HL-60 (cell line): ENCODE results near the gene P2RX3.

Source experiments
- DNase-seq, 2 experiments: peaks; one replicate each; pipeline ENCODE4 v3.0.0-alpha.2; 2010 to 2020; ENCODE audit warnings: low read depth in 1 of 2, low spot score in 1 of 2
- H3K27ac ChIP-seq: fragments of 250-450 bp; sonication (Bioruptor Pico); replicated peaks from 2 replicates; pipeline ENCODE4 v1.5.1; 2020; ENCODE audit warnings: mild to moderate bottlenecking, moderate library complexity
- H3K27me3 ChIP-seq: fragments of 250-450 bp; sonication (Bioruptor Pico); 2 replicates; pipeline ENCODE4 v1.5.1; 2021; ENCODE audit warnings: mild to moderate bottlenecking, moderate library complexity; ENCODE audit not compliant: insufficient read depth, poor library complexity, severe bottlenecking
- H3K4me3 ChIP-seq: replicated peaks from 2 replicates; pipeline ENCODE4 v1.5.1; 2011; ENCODE audit warnings: mild to moderate bottlenecking, control low read depth, low read length; ENCODE audit not compliant: insufficient read depth
- CTCF ChIP-seq: IDR thresholded peaks from one replicate; pipeline ENCODE4 v1.5.1; 2011; ENCODE audit warnings: low read length, control low read depth, inconsistent platforms; ENCODE audit not compliant: insufficient read depth
- GABPA ChIP-seq: IDR thresholded peaks from 2 replicates; pipeline ENCODE4 v1.6.1; 2012; ENCODE audit warnings: low read depth
- POLR2AphosphoS5 ChIP-seq: IDR thresholded peaks from 2 replicates; pipeline ENCODE4 v1.6.1; 2012; ENCODE audit warnings: low read depth
- REST ChIP-seq: IDR thresholded peaks from 2 replicates; pipeline ENCODE4 v1.6.1; 2012; ENCODE audit warnings: low read depth; ENCODE audit not compliant: insufficient replicate concordance
- SPI1 ChIP-seq: IDR thresholded peaks from 2 replicates; pipeline ENCODE4 v1.6.1; 2012; ENCODE audit warnings: low read depth, mild to moderate bottlenecking, borderline replicate concordance

The P2RX3 gene

GRCh38 chr11:57348636-57349313 lies 10.6 kb downstream of the P2RX3 start:
- no peak overlapping the region for H3K27ac ChIP-seq
- no peaks in the 10 kb centered on the region for H3K27me3 ChIP-seq
- TF ChIP-seq POLR2AphosphoS5 (no peak), GABPA (no peak), CTCF (no peak)
- no peak for DNase-seq
- H3K4me3 ChIP-seq = no peak overlapping the region

GRCh38 chr11:57349491-57350274 lies 11.5 kb downstream of the P2RX3 start:
- Histone ChIP-seq H3K27ac (no peak overlapping the region), H3K27me3 (no peaks in the 10 kb centered on the region), H3K4me3 (no peak overlapping the region)
- DNase-seq = no peak
- TF ChIP-seq REST (no peak), POLR2AphosphoS5 (no peak), SPI1 (no peak), GABPA (no peak), CTCF (no peak)

DNA sequence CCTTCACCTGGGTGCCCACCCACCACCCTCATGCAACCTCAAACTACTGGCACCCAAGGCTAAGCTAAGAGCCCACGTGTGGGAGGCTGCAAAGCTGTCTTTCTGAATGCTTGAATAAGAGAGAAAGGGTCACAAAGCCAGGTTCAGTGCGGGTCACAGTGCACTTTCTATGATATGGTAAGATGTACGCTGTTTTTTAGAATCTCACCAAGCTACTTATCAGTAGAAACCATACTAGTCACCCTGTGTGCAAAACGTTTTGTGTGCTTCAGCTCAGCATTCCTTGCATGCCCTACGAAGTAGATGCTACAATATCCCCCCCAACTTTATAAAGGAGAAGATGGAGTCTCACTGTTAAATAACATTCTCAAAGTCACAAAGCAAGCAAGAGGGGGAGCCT lies 14.9 kb downstream of the P2RX3 start:
- H3K4me3 ChIP-seq = no peak overlapping the region
- H3K27ac ChIP-seq = no peak overlapping the region
- no peaks in the 10 kb centered on the region for H3K27me3 ChIP-seq
- TF ChIP-seq POLR2AphosphoS5 = no peak
- TF ChIP-seq SPI1 = no peak
- TF ChIP-seq REST = no peak
- no peak for TF ChIP-seq GABPA
- TF ChIP-seq CTCF = no peak
- no peak for DNase-seq
